GM12878 (cell line): ENCODE measurements around the gene LY9. TPM values are rescaled to one million over a fixed set of nuclear protein-coding genes. Genes with fewer than 3 reads are reported as not detected.

Experiments
- BCLAF1 ChIP-seq: fragments of 450-650 bp; IDR thresholded peaks from 2 replicates; pipeline ENCODE4 v1.6.1; 2017; ENCODE audit warnings: antibody characterized with exemption, mild to moderate bottlenecking, moderate library complexity
- BMI1 ChIP-seq: fragments of 450-650 bp; IDR thresholded peaks from 2 replicates; pipeline ENCODE4 v1.6.1; 2016; ENCODE audit warnings: mild to moderate bottlenecking, moderate library complexity, borderline replicate concordance
- CTCF ChIP-seq, 3 experiments: IDR thresholded peaks in 2 of 3; conservative IDR thresholded peaks in 1 of 3; 2 replicates each; pipeline ENCODE4 v1.5.1; 2011; ENCODE audit warnings: low read depth in 3 of 3, low read length in 3 of 3, mild to moderate bottlenecking in 3 of 3, control low read depth in 2 of 3, moderate library complexity in 2 of 3, inconsistent platforms in 1 of 3, mixed read lengths in 1 of 3; ENCODE audit not compliant: control insufficient read depth in 2 of 3, insufficient read depth in 1 of 3; ENCODE audit errors: extremely low read depth in 1 of 3
- KAT2A ChIP-seq: conservative IDR thresholded peaks from 2 replicates; pipeline ENCODE4 v1.6.1; 2011; ENCODE audit warnings: low read depth, low read length; ENCODE audit not compliant: control insufficient read depth
- PBX3 ChIP-seq: IDR thresholded peaks from 2 replicates; pipeline ENCODE4 v1.6.1; 2011; ENCODE audit warnings: mild to moderate bottlenecking, low read depth, low read length, moderate library complexity; ENCODE audit not compliant: insufficient replicate concordance
- polyA plus RNA-seq, 11 experiments: library from polyadenylated mRNA; depleted of rRNA in 4 of 11; unstranded in 6 of 11; stranded (reverse) in 5 of 11; fragments of >200 nt; fragmentation: Nextera tagmentation in 4 of 11; fragmentation: Illumina TruSeq in 1 of 11; extraction: Ambion mirVana in 4 of 11; extraction: Trizol in 1 of 11; gene quantifications; 1 replicate in 1 of 11; 2 replicates in 10 of 11; pipeline versions ENCODE4 v1.2.1 to v1.2.3, GENCODE V29; 2011 to 2016; ENCODE audit warnings: inconsistent platforms in 2 of 11, missing spikeins in 2 of 11, low read depth in 1 of 11
- total RNA-seq, 4 experiments: library from RNA; depleted of rRNA in 3 of 4; stranded (reverse); fragments of >200 nt in 3 of 4; fragmentation: Illumina TruSeq in 1 of 4; extraction: Trizol in 1 of 4; gene quantifications; 2 replicates each; pipeline versions ENCODE4 v1.2.1 to v1.2.3, GENCODE V29; 2013 to 2021

The LY9 gene
- total and polyA plus RNA-seq, 10 of the 15 experiments (the other 5 are each of a cell fraction or from before 2014, with no cell fraction given): 2.7 to 12.5 (median 9.0) TPM

- no peak for TF ChIP-seq BCLAF1
- TF ChIP-seq KAT2A: no peak
- no peak for TF ChIP-seq BMI1
- peak in 1 of 3 experiments; percentile 24; a peak in 3 of 6 replicates for TF ChIP-seq CTCF (IDR thresholded peaks at IDR 0.05 in 2 of 3, conservative IDR thresholded peaks at IDR 0.05 in 1 of 3; ENCODE audit: control insufficient read depth in 2 of 3, extremely low read depth in 1 of 3, insufficient read depth in 1 of 3, low read depth in 3 of 3, low read length in 3 of 3)
- peak; percentile 17 for TF ChIP-seq PBX3
- TF ChIP-seq, all 136 proteins: peak for 8
Measured at GRCh38 chr1:160789051-160789701, 6.8 kb upstream of the LY9 start (continued).
